HG03175 (cell line): ENCODE data around the gene UBE2G2.
"Not testable (repeated sequence)": the region's sequence is repeated elsewhere in the genome, so short reads cannot be mapped to it uniquely, and the experiment has no call there.

Experiments
- ATAC-seq: cut with Tn5 transposase; IDR thresholded peaks from one replicate; pipeline ENCODE4 v1.9.1; 2021; ENCODE audit warnings: mild to moderate bottlenecking, moderate library complexity; ENCODE audit not compliant: unreplicated experiment

The UBE2G2 gene

GRCh38 chr21:44836666-44837471, 35.2 kb upstream of the UBE2G2 start:
- ATAC-seq, result no peak

DNA sequence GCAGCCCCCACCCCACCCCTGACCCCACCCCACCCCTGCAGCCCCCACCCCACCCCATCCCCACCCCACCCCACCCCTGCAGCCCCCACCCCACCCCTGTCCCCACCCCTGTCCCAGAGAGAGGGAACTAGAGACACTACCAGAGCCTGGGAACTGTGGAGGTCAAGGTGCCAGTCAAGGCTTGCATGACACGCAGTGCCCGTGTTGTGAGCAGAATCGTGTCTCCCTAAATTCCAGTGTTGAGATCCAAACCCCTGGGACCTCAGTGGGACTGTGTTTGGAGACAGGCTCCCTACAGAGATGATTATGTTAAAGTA, 34.7 kb upstream of the UBE2G2 start:
- ATAC-seq, result no peak

DNA sequence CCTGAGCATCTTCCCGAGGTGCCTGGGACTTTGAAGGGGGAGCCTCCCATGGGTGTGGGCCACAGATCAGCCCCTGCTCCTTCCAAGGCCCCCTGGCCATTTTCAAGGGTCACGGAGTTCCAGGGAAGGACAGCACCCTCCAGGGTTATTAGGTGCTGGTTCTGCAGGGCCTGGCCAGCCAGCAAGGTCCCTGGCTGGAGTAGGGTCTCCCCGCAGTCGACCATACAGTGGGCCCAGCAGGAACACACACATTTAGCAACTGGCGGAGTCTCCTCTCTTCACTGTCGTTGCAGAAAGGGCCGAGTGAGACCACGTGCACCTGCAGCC, 34.0 kb upstream of the UBE2G2 start:
- no peak for ATAC-seq

- no peak for ATAC-seq
Observed at GRCh38 chr21:44834951-44835646, 33.5 kb upstream of the UBE2G2 start.

DNA sequence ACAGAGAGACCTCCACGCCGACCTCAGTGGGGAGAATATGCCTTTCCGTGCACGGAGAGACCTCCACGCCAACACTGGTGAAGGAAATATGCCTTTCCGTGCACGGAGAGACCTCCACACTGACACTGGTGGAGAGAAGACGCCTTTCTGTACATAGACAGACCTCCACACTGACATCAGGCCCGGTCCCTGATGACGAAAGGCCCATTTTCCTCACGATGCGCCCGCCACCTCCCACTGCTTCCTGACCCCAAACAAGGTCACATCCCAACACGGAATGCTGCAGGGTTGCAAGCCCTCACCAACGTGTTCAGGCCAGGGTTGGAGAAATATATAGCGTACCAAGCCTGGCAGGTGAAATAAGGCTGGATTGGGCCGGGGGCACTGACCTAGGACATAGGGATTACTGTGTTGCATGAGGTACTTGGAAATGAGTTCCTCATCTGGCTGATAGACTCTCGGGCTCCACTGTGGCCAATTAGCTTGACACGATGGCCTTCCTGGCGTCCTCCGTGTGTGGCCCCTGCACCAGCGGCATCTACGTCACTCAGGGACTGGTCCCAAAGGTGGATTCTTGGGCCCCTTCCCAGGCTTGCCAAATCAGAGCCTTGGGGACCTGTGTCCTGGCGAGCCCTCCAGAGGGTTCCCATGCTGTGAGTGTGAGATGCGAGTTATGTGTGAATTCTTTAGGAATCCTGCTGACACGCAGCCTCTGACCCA, 32.8 kb upstream of the UBE2G2 start:
- ATAC-seq, result no peak

DNA sequence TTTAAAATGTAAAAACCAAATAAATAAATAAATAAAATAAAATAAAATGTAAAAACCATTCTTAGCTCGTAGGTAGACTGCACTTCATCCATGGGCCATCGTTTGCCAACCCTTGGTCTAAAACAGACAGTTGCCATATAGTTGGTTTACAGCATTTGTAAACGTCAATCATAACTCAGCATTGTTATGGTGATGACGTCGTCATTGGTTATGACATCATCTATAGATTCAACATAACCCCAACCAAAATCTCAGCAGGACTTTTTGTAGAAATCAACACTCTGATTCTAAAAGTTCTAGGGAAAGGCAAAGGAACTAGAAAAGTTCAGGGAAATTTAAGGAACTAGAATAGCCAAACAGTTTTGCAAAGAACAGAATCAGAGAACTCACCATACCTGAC, 32.0 kb upstream of the UBE2G2 start:
- no peak for ATAC-seq

- not testable (repeated sequence) for ATAC-seq
Observed at GRCh38 chr21:44832516-44833255, 31.1 kb upstream of the UBE2G2 start.

- no peak for ATAC-seq
Observed at GRCh38 chr21:44831227-44831860, 29.7 kb upstream of the UBE2G2 start.

DNA sequence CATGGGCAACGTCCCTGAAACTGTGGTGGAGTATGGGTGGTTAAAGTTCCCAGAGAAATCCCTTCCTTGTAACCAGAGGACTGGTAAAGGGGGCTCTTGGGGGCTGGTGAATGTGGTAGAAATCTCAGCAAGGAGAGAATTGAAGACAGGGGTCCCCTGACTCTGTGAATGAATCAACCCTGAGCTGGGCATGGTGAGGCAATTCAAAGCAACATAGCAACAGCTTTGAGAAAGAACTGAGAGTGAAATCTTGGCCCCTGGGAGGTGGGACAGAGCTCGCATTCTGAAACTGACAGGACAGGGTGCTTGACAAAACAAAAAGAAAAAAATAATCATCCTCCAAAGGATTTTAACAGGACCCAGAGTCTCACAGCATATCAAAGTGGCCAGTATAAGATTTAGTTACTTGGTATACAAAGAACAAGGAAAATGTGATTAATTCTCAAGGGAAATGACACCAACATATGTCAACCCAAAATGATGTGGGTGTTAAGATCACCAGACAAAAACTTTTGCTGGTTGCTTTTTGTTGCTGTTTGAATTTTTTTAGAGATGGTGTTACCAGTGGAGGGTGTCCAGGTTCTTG, 28.0 kb upstream of the UBE2G2 start:
- no peak for ATAC-seq

DNA sequence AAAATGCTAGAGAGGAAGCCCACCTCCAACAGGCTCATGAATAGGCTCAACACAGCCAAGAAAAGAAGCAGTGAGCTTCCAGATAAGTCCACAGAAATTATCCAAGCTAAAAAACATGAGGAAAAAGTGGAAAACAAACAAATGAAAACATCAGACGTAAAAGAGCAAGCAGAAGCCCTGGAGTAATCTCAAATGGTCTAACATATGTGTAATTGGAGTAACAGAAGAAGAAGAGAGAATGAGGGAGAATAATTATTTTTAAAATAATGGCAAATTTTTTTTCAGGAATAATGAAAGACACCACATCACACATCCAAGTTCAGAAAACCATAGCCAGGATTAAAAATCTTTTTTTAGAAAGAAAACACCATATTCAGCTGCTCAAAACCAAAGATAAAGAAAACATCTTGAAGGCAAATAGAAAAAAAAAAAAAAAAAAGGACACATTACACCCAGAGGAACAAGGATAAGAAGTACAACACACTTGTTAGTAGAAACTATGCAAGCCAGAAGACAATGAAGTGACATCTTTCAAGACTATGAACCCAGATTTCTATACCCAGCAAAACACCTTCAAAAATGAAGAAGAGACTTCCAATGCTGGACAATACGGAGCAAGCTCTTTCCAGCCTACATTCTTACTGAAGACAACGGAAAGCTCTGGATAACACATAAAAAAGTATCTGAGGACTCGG, 26.9 kb upstream of the UBE2G2 start:
- no peak for ATAC-seq

GRCh38 chr21:44823179-44823660, 21.6 kb upstream of the UBE2G2 start:
- ATAC-seq, result no peak

GRCh38 chr21:44822484-44823178, 21.0 kb upstream of the UBE2G2 start:
- no peak for ATAC-seq

GRCh38 chr21:44820851-44821250, 19.2 kb upstream of the UBE2G2 start:
- no peak for ATAC-seq

DNA sequence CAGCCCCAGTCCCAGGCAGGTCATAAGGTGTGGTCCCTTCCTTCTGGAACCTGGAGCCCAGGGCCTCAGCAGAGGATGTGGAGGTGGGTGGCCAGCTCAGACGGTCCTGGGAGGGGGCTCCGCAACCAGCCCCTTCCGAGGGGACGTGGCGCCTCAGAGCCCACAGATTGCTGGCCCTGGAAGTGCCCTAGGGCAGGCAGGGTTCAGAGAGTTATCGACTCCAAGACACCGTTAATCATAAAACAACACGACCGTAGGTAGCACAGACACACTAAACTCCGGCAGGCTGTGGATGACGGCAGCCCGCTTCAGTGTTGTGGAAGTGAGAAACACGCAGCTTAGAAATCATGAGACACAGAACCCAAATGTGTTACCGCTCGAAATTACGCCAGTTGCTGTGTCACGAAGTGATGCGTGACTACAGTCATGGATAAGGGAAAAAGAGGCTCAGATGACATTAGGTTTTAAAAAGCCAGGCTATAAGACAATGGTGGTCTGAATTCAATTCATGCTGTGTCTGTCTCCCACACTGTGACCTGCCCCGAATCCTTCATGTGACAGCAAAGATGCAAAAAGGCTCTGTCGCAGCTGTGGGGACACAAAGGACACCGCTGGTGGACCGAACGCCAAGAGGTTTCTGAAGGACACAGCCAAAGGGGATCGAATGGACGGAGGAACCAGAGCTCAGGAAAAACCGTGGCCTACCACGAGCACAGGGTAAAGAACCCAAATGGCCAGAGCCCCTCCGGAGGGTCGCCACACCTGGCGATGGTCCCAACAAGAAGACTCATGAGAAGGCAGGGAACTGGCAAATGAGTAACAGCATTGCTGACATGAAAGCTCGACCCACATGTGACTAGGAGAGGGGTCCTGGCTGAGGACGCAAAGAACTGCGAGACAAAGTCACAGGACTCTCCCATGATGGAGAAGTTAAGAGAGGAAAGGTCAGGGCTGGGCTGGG, 17.9 kb upstream of the UBE2G2 start:
- no peak for ATAC-seq

DNA sequence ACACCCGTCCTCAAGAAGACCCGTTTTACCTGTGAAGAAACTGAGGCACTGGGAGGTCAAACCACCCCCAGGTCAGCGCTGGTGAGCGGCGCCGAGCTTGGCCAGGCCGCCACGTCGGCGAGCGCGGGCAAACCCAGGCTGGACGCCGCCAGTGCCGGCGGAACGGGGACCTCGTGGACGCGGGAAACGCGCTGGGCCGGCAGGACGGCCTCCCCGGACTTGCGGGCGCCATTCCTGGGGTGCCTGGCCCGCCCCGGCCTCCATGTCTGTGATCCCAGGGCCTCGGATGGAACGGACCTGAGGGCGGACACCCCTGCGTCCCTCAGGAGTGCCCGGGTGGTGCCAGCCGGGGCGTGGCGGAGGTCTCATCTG, 17.0 kb upstream of the UBE2G2 start:
- ATAC-seq, result no peak

DNA sequence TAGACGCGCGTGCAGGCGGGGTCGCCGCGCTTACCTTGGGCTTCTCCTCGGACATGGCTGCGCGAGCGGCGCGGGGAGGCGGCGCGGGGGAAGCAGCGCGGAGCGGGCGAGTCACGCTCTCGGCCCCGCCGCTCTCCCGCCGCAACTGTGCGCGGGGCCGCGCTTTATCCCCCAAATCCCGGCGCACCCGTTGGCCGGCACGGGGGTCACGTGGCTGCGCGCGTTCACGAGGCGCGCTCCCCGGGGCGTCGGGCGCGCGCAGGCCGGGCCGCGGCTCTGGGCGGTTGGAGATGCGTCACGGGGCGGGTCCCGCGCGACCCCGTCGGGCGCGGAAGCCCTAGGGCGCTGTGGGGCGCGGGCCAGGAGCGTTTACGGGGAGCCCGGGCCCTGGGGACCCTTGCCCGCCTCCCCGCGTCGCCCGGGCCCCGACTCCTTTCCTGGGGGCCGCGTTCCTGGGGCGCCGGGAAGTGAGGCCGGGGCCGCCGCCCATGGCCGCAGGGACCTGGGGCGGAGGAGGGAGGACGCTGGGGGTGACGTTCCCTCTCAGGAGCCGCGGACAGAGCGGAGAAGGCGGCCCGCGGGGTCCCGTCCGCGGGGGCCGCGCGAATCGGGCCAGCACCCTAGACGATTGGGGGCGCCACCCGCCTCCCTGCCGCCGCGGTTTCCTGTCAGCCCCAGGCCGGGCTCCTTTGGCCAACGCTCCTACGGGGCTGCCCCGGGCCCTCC, 16.5 kb upstream of the UBE2G2 start, which contains the start of gene SUMO3:
Gene SUMO3 (minus strand): TSS at position 149 of the 726 bp plus-strand sequence. CDS start 94 bp downstream, at position 55.
- ATAC-seq, result peak; percentile 68

GRCh38 chr21:44817506-44817880, 15.9 kb upstream of the UBE2G2 start:
- peak; percentile 76 for ATAC-seq
